ENCODE results near the gene DUS3L.

The DUS3L gene, protein sequence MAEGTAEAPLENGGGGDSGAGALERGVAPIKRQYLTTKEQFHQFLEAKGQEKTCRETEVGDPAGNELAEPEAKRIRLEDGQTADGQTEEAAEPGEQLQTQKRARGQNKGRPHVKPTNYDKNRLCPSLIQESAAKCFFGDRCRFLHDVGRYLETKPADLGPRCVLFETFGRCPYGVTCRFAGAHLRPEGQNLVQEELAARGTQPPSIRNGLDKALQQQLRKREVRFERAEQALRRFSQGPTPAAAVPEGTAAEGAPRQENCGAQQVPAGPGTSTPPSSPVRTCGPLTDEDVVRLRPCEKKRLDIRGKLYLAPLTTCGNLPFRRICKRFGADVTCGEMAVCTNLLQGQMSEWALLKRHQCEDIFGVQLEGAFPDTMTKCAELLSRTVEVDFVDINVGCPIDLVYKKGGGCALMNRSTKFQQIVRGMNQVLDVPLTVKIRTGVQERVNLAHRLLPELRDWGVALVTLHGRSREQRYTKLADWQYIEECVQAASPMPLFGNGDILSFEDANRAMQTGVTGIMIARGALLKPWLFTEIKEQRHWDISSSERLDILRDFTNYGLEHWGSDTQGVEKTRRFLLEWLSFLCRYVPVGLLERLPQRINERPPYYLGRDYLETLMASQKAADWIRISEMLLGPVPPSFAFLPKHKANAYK

DNA sequence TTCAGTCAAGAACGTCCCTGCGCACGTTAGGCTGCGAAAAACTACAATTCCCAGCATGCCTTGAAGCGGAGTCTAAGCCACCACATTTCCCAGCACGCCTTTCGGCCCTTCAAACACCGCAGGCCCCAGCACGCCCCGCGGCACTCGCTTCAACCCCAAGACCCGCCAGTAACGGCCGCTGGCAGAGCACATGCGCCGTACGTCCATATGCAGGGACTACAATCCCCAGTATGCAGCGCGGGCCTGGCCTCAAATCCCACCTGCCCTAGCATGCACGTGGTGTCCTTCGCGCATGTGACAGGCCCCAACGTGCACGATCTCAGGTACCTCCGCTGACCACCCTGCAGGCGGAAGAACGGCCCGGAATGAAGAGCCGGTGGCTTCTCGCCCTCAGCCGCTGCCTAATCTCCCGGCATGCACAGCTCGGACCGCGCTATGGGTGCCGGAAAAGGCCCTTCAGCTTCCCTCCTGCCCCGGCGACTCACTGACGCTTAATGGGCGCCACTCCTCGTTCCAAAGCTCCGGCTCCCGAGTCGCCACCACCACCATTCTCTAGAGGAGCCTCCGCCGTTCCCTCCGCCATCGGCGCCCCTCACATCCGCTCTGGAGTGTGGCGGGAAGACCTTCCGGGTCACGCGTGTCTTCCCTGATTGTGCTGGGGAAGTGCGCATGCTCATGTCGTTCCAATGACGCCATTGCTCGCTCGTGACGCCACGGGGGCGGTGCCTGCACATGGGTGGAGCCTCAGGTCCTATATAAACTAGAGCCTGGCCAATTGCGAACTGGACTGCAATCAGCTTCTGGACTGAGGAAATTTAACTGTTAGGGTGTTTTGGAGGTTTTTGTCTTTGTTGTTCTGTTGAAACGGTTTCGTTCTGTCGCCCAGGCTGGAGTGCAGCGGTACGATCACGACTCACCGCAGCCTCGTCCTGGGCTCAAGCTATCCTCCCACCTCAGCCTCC, at the start of gene DUS3L:
TSS of gene DUS3L (minus strand) at position 605 of the 962 bp plus-strand sequence. CDS start at position 583, 22 bp downstream.
- TF ChIP-seq, protein P1, sequence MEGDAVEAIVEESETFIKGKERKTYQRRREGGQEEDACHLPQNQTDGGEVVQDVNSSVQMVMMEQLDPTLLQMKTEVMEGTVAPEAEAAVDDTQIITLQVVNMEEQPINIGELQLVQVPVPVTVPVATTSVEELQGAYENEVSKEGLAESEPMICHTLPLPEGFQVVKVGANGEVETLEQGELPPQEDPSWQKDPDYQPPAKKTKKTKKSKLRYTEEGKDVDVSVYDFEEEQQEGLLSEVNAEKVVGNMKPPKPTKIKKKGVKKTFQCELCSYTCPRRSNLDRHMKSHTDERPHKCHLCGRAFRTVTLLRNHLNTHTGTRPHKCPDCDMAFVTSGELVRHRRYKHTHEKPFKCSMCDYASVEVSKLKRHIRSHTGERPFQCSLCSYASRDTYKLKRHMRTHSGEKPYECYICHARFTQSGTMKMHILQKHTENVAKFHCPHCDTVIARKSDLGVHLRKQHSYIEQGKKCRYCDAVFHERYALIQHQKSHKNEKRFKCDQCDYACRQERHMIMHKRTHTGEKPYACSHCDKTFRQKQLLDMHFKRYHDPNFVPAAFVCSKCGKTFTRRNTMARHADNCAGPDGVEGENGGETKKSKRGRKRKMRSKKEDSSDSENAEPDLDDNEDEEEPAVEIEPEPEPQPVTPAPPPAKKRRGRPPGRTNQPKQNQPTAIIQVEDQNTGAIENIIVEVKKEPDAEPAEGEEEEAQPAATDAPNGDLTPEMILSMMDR (IDR thresholded peaks at IDR 0.05), result no peak

DNA sequence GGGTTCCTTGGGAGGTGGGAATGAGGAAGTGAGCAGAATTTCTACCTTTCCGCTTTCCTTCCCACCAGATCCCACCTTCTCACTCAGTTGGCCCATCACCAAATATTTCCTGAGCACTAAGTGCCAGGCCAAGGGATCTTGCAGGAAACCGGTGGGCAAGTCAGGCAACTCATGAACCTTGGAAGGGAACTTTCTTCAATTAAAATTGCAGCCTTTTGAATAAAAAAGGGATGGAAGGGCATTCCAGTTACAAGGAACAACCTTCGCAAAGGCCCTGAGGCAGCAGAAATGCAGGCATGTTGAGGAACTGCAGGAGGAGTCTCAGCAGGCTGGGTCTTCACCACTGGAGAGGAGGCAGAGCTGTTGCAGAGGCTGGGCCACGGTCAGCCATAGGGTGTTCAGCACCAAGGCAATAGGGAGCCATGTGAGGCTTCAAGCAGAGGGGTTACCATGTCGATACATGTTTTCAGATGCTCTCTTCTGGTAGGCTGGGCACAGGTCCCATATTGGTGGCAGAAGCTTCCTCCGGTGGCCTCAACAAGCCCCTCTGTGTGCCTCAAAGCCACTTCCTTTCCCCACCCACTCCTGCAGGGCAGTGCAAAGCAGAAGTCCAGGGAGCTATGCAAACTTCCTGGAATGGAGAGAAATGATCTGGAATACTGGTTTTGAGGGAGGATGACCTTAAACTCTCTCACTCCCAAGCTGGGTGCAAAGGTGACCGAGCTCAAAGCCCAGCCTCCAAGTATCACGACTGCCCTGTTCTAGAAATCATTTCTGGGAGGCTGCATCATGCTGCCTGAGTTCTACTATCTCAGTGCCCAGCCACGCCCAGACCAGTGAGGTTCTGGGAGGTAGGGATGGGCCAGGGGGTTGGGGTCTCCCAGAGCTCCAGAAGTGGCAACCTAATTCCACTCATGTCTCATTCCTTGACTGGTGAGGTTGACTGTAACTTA, 48.4 kb upstream of the DUS3L start, which contains the start of gene FUT6:
TSS of gene FUT6 (minus strand) at position 638 of the 953 bp plus-strand sequence. CDS start 7,135 bp downstream, outside the sequence.
- TF ChIP-seq, protein P1 (IDR thresholded peaks at IDR 0.05), result no peak

DNA sequence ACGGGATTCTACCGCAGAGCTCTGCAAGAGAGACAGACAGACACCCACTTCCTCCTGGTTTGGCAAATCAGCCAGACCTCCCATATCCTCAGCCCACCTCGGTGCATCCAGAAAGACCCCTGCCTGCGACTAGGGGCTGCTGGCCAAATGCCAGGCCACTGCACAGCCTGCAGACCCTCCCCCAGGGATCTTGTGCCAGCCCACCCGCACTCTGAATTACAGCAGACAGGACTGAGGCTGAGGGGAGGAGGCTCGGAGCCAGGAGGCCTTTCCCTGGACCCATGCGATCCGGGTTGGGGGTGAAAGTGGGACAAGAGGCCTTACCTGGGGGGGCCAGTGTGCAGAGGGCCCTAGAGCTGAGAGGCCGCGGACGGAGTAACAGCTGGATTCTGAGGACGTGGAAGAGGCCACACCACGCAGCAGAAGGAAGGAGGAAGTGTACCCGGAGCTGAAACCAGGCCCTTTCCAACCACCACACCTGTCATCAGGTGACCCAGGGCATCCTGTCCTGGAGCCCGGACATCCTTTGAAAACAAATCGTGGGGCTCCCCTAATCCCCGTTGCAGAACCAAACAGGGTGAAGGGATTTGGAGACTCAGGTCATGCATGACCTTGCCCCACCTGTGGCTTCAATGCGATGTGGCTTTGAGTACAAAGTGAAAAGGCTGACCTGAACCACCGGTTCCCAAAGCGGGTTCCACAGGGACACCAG, 47.5 kb upstream of the DUS3L start:
- TF ChIP-seq, protein P1 (IDR thresholded peaks at IDR 0.05), result no peak

DNA sequence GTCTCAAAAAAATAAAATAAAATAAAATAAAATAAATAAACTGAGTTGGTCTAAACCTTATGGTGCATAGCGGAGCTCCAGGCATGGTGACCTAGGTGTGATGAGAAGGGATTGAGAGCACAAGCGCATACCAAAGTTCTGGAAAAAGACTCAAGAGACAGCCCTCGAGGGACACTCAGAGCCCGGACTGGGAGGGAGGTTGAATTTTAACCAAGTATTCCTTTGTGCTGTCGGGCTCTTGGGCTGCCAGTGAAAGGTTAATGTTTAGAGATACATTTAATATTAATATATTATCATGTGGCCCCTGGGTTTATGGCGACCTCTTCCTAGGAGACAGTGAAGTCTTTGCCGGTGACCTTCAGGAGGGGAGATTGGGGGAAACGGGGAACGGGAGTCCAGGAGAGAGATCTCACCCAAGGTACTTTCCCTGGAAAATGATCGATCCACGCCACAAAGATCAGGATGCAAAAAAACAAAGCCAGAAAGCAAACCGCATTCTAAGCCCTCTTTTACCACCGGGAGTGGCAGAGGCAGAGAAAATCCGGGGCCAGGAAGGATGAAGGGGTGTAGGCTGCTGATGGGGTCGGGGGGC, 46.9 kb upstream of the DUS3L start:
- TF ChIP-seq, protein P1 (IDR thresholded peaks at IDR 0.05), result no peak

DNA sequence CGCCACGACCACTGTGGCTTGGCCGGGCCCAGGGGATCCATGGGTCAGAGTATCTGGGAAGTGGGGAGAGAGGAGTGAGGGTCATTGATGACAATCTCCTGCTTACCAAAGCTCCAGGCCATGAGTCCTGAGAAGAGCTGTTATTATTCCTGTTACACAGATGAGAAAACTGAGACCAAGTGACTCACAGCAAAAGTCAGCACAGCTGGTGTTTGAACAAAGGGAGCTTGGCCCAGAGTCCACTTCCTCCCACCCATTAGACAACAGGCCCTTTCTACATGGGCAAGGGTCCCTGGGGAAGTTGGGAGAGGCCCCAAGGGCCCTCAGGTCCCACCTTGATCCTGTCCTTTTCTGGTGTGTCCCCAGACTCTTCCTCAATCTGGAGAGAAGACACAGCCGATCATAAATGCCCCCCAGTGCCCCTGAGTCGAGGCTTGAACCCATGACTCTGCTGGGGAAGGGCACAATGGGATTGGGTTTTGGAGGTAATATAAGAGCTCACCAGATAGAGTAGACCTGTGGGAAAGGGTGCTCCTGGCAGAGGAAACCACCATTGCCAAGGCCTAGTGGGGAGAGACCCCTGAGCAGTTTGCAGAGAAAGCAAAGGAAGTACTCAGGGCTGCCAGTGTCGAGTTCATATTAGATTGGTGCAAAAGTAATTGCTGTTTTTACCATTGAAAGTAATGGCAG, 41.7 kb upstream of the DUS3L start:
- TF ChIP-seq, protein P1 (IDR thresholded peaks at IDR 0.05), result no peak

DNA sequence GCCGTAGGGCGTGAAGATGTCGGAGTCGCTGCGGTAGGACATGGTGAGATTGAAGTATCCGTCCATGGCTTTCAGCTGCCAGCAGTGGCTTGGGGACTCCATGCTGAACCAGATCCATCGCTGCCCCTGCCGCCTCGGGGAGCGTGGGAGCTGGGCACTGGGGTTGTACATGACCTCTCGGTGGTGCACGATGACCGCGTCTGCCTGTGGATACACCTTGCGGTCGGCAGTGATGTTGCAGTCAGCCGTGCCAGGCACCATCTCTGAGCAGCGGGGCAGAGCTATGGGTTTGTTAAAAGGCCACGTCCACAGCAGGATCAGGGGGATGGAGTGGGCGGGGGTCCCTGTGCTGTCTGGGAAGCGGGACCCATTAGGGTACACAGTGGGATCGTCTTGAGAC, 41.1 kb upstream of the DUS3L start:
- TF ChIP-seq, protein P1 (IDR thresholded peaks at IDR 0.05), result no peak

Measured in LNCAP (cell line).